Calu3 (cell line): ENCODE measurements around the gene SSC4D. TPM values are rescaled to one million over a fixed set of nuclear protein-coding genes. Genes with fewer than 3 reads are reported as not detected.
"Not testable (repeated sequence)": the region's sequence is repeated elsewhere in the genome, so short reads cannot be mapped to it uniquely, and the experiment has no call there.

Experiments
- BruUV-seq: library from RNA; stranded (reverse); fragments of 400-500 nt; replicated peaks from 2 replicates; lab custom pipeline; 2021; lab: Mats Ljungman, UMichigan
- CTCF ChIA-PET: fragments of 300-600 bp; sonication (Branson Sonifier 250); formaldehyde crosslinking; loops from one replicate; lab custom pipeline; 2022; ENCODE audit warnings: antibody characterized with exemption; lab: Charles Lee
- DNase-seq: peaks from one replicate; pipeline ENCODE4 v3.0.0; 2022
- H3K27ac Mint-ChIP-seq: one replicate; pipeline ENCODE4 v1.8.0; 2022; ENCODE audit warnings: mixed read lengths; ENCODE audit not compliant: unreplicated experiment
- H3K27me3 Mint-ChIP-seq: one replicate; pipeline ENCODE4 v1.8.0; 2022; ENCODE audit warnings: mixed read lengths; ENCODE audit not compliant: unreplicated experiment
- H3K36me3 Mint-ChIP-seq: one replicate; pipeline ENCODE4 v1.8.0; 2022; ENCODE audit warnings: mild to moderate bottlenecking, moderate library complexity, mixed read lengths; ENCODE audit not compliant: insufficient read depth, unreplicated experiment
- H3K4me1 Mint-ChIP-seq: one replicate; pipeline ENCODE4 v1.8.0; 2022; ENCODE audit warnings: mild to moderate bottlenecking, low read depth, mixed read lengths; ENCODE audit not compliant: unreplicated experiment
- H3K4me3 Mint-ChIP-seq: one replicate; pipeline ENCODE4 v1.8.0; 2022; ENCODE audit warnings: mild to moderate bottlenecking, low read depth, moderate library complexity, mixed read lengths; ENCODE audit not compliant: unreplicated experiment
- H3K9me3 Mint-ChIP-seq: one replicate; pipeline ENCODE4 v1.8.0; 2022; ENCODE audit warnings: low read depth, mixed read lengths; ENCODE audit not compliant: unreplicated experiment
- intact Hi-C: fragments of 100-400 bp; cut with micrococcal nuclease; formaldehyde crosslinking; loops from one replicate; pipeline ENCODE4 v1.10.0; 2022; ENCODE audit not compliant: unreplicated experiment
- total RNA-seq: library from RNA; stranded (reverse); gene quantifications from 2 replicates; pipeline ENCODE4 v1.2.3, GENCODE V29; 2022
- TF ChIP-seq, protein P1 (sequence below): fragments of 200-600 bp; IDR thresholded peaks from one replicate; pipeline ENCODE4 v1.8.0; 2022; ENCODE audit warnings: antibody characterized with exemption; ENCODE audit not compliant: unreplicated experiment

SSC4D gene
- total RNA-seq, 1 experiment from 2014 or later, result not detected

DNA sequence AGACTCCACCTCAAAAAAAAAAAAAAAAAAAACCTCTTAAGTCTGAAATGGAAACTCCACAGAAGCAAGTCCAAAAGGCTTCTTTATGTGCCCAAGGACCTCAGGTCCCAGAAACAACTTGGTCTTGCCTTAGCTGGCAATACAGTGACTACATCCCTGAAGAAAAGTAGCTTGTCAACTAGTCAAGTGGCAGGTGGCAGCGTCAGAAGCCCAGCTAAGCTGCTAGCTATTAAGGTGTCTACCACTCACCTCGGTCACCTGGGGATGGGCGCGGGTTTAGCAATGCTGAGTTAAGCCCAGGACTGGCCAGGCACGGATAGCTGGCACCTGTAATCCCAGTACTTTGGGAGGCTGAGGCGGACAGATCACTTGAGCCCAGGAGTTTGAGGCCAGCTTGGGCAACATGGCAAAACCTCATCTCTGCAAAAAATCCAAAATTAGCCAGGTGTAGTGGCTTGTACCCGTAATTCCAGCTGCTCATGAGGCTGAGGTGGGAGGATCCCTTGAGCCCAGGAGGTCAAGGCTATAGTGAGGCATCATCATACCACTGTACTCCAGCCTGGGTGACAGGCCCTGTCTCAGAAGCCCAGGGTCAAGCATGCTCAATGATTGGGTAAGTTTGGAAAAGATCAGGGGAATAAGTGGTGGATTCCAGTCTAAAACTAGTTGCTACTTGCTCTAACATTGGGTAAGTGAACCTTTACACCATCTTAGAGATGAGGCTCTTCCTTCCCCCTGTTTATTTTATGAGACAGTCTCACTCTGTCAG lies 29.8 kb upstream of the SSC4D start:
- DNase-seq, H3K27me3 Mint-ChIP-seq, H3K27ac Mint-ChIP-seq, H3K36me3 Mint-ChIP-seq, intact Hi-C loops, BruUV-seq, H3K4me3 Mint-ChIP-seq, H3K4me1 Mint-ChIP-seq, H3K9me3 Mint-ChIP-seq: not testable (repeated sequence)
- CTCF ChIA-PET, result interaction anchor here (0.5 to 0.6 kb wide), 2 partner anchors 18 to 82 kb away, joined by 4 to 5 read pairs; no protein-coding TSS in a partner anchor

- H3K36me3 Mint-ChIP-seq, BruUV-seq, H3K27me3 Mint-ChIP-seq, H3K4me1 Mint-ChIP-seq, H3K9me3 Mint-ChIP-seq, intact Hi-C loops, H3K4me3 Mint-ChIP-seq: not testable (repeated sequence)
- peak; percentile 78 for DNase-seq
- CTCF ChIA-PET, result interaction anchor here (0.7 kb wide), 1 partner anchor 15 kb away, joined by 5 read pairs; no protein-coding TSS in a partner anchor
- H3K27ac Mint-ChIP-seq, result peak overlapping the region; percentile 70
- TF ChIP-seq, protein P1, sequence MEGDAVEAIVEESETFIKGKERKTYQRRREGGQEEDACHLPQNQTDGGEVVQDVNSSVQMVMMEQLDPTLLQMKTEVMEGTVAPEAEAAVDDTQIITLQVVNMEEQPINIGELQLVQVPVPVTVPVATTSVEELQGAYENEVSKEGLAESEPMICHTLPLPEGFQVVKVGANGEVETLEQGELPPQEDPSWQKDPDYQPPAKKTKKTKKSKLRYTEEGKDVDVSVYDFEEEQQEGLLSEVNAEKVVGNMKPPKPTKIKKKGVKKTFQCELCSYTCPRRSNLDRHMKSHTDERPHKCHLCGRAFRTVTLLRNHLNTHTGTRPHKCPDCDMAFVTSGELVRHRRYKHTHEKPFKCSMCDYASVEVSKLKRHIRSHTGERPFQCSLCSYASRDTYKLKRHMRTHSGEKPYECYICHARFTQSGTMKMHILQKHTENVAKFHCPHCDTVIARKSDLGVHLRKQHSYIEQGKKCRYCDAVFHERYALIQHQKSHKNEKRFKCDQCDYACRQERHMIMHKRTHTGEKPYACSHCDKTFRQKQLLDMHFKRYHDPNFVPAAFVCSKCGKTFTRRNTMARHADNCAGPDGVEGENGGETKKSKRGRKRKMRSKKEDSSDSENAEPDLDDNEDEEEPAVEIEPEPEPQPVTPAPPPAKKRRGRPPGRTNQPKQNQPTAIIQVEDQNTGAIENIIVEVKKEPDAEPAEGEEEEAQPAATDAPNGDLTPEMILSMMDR, result peak; percentile 26
These were observed 28.4 kb upstream of the SSC4D start for GRCh38 chr7:76437873-76438272.

GRCh38 chr7:76430836-76431235 lies 21.3 kb upstream of the SSC4D start:
- TF ChIP-seq, protein P1, result no peak
- CTCF ChIA-PET, result no interaction called here
- peaks cover 6% of the 10 kb centered on the region for H3K36me3 Mint-ChIP-seq
- DNase-seq, result no peak
- no peak overlapping the region for H3K4me3 Mint-ChIP-seq
- intact Hi-C loops, result no loop called here
- H3K4me1 Mint-ChIP-seq, result no peaks in the 10 kb centered on the region
- no peak overlapping the region for H3K27ac Mint-ChIP-seq
- BruUV-seq, result no TSS peak
- no peaks in the 10 kb centered on the region for H3K9me3 Mint-ChIP-seq
- no peaks in the 10 kb centered on the region for H3K27me3 Mint-ChIP-seq

- intact Hi-C loops, result no loop called here
- Mint-ChIP-seq H3K4me3 (no peak overlapping the region), H3K4me1 (no peaks in the 10 kb centered on the region), H3K9me3 (no peaks in the 10 kb centered on the region), H3K27me3 (no peaks in the 10 kb centered on the region), H3K27ac (no peak overlapping the region), H3K36me3 (peaks cover 6% of the 10 kb centered on the region)
- CTCF ChIA-PET, result no interaction called here
- no peak for DNase-seq
- BruUV-seq, result no TSS peak
- TF ChIP-seq, protein P1, result no peak
These were observed 20.7 kb upstream of the SSC4D start for GRCh38 chr7:76430211-76430610.
